ENCODE measurements around the gene C19orf73.

The C19orf73 gene

DNA sequence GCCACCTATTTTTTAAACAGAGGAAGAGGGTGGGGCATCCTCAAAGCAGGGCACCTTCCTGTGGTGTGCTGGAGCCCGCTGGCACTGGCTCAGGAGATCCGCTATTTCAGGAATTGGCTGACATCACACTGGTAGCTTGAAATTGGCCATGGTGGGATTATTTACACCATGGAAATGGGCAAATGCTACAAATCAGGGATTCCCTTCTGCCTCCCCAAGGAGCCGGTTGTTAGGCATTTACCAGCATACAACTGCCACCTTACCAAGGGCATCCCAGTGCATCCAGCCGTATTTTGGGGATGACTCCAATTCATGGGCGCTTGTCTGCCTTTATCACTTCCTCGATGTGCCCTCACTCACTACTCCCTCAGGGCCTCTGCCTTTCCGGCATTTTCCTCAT, 22.0 kb upstream of the C19orf73 start:
- in situ Hi-C loops (cut with MboI; ENCODE audit: low sequenced_read_pairs, unreplicated experiment), result no loop called here
- no peak for TF ChIP-seq CTCF (IDR thresholded peaks at IDR 0.05; ENCODE audit: borderline replicate concordance, control extremely low read depth, extremely low read depth, insufficient read depth, missing control alignments)
- DNase-seq (ENCODE audit: low spot score), result no peak

DNA sequence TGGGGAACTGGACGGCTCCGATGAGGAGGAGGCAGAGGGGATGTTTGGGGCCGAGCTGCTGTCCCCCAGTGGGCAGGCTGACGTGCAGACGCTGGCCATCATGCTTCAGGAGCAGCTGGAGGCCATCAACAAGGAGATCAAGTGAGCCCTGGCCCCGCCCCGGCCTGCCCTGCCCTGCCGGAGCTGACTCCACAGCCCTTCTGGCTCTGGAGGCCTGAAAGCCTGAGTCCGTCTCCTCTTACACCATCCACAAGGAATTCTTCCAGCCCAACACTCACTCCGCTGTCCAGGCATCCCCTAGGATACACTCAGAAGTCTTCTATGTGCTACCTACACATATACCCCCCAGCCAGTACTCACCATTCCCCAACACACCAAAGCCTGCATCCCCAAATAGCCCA, 17.8 kb upstream of the C19orf73 start:
- no peak for TF ChIP-seq CTCF (IDR thresholded peaks at IDR 0.05; ENCODE audit: borderline replicate concordance, control extremely low read depth, extremely low read depth, insufficient read depth, missing control alignments)
- in situ Hi-C loops (cut with MboI; ENCODE audit: low sequenced_read_pairs, unreplicated experiment), result no loop called here
- no peak for DNase-seq (ENCODE audit: low spot score)

DNA sequence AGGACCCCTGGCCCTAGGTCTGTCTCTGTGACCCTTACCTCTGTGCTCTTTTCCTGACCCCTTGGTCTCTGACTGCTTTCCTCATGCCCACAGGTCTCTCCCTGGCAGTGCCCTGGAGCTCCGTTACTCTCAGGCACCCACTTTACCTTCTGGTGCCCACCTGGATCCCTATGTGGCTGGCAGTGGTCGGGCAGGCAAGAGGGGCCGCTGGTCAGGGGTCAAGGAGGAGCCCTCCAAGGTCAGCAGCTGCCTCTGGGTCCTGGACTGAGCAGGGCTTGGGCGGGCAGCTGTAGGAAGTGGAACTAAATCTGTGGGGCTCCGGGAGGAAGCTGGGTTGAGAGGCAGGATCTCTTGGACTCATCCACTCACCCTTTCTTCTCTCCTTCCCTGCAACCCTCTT, 16.7 kb upstream of the C19orf73 start:
- TF ChIP-seq CTCF (IDR thresholded peaks at IDR 0.05; ENCODE audit: borderline replicate concordance, control extremely low read depth, extremely low read depth, insufficient read depth, missing control alignments), result no peak
- DNase-seq (ENCODE audit: low spot score), result no peak
- in situ Hi-C loops (cut with MboI; ENCODE audit: low sequenced_read_pairs, unreplicated experiment), result no loop called here

DNA sequence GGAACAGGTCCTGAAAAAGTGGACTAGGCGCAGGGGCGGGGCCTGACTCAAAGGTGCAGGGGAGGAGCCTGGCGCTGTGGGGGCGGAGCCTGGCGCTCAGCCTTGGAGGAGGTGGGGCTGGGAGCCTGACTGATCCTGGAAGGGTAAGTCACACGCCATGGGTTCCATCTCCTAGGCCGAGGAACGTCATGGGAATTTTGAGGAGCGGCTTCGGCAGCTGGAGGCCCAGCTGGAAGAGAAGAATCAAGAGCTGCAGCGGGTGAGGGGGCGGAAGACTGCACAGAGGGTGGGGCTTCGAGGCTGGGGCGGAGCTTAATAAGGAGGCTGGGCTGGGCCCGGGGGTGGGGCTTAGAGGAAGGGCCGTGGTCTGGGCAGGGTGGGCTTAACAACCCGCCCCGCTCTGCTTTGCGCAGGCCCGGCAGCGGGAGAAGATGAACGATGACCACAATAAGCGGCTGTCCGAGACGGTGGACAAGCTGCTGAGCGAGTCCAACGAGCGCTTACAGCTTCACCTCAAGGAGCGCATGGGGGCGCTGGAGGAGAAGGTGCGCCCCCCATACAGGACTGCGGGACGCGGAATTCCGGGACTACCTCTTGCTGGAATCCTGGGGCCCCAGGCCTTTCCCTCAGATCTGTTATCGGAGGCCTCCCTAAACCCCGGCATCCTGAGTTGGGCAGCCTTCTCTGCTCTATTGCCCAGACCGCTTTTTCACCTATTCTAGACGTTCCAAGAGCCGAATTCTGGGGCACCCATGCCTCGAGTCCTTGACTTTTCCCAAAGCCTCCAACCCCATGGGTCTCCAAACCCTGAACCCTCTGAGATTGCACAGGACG, 14.9 kb upstream of the C19orf73 start:
- peak; percentile 66 for DNase-seq (ENCODE audit: low spot score)
- in situ Hi-C loops (cut with MboI; ENCODE audit: low sequenced_read_pairs, unreplicated experiment), result no loop called here
- TF ChIP-seq CTCF (IDR thresholded peaks at IDR 0.05; ENCODE audit: borderline replicate concordance, control extremely low read depth, extremely low read depth, insufficient read depth, missing control alignments), result no peak

DNA sequence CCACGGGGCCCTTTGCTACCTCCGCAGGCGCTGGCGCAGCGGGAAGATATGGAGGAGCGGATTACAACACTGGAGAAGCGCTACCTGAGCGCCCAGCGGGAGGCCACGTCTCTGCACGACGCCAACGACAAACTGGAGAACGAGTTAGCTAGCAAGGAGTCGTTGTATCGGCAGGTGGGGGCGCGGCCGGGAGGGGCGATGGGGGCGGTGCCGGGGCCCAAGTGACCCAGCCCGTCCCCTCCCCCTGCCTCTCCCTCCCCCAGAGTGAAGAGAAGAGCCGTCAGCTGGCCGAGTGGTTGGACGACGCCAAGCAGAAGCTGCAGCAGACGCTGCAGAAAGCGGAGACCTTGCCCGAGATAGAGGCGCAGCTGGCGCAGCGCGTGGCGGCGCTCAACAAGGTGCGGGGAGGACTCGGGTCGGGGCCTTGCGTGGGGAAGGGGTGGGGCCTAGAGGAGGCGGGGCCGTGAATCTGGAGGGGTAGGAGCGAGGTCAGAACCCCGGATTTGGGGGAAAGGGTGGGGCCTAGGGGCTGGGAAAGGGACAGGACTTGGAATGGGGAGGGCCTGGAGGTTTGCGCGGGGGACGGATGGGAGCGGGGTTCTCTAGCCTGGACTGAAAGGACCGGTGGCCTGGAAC, 14.1 kb upstream of the C19orf73 start:
- TF ChIP-seq CTCF (IDR thresholded peaks at IDR 0.05; ENCODE audit: borderline replicate concordance, control extremely low read depth, extremely low read depth, insufficient read depth, missing control alignments), result no peak
- no peak for DNase-seq (ENCODE audit: low spot score)
- in situ Hi-C loops (cut with MboI; ENCODE audit: low sequenced_read_pairs, unreplicated experiment), result no loop called here

GRCh38 chr19:49130325-49130724, 11.4 kb upstream of the C19orf73 start:
- no peak for DNase-seq (ENCODE audit: low spot score)
- in situ Hi-C loops (cut with MboI; ENCODE audit: low sequenced_read_pairs, unreplicated experiment), result no loop called here
- no peak for TF ChIP-seq CTCF (IDR thresholded peaks at IDR 0.05; ENCODE audit: borderline replicate concordance, control extremely low read depth, extremely low read depth, insufficient read depth, missing control alignments)
